Neural progenitor cell (in vitro differentiated cells): ENCODE data around the gene ZIC5. TPM values are rescaled to one million over a fixed set of nuclear protein-coding genes. Genes with fewer than 3 reads are reported as not detected.

Experiments
- DNase-seq: peaks from one replicate; pipeline ENCODE4 v3.0.0-alpha.2; 2016; ENCODE audit warnings: low spot score
- H2AFZ ChIP-seq: fragments of 200-600 bp; sonication (generic); replicated peaks from 2 replicates; pipeline ENCODE4 v1.6.1; 2016; ENCODE audit warnings: antibody characterized with exemption
- H3F3A ChIP-seq: fragments of 200-600 bp; sonication (generic); 2 replicates; pipeline ENCODE4 v1.6.1; 2016; ENCODE audit warnings: antibody characterized with exemption, low read depth
- H3K27ac ChIP-seq: fragments of 200-600 bp; sonication (generic); 2 replicates; pipeline ENCODE4 v1.5.1; 2016; ENCODE audit warnings: mild to moderate bottlenecking
- H3K27me3 ChIP-seq: fragments of 200-600 bp; sonication (generic); 2 replicates; pipeline ENCODE4 v1.6.1; 2016; ENCODE audit warnings: mild to moderate bottlenecking, moderate library complexity
- H3K36me3 ChIP-seq: fragments of 200-600 bp; sonication (generic); 2 replicates; pipeline ENCODE4 v1.5.1; 2016
- H3K4me1 ChIP-seq: fragments of 200-600 bp; sonication (generic); 2 replicates; pipeline ENCODE4 v1.6.1; 2016; ENCODE audit warnings: mixed run types
- H3K4me2 ChIP-seq: fragments of 200-600 bp; sonication (generic); 2 replicates; pipeline ENCODE4 v1.6.1; 2016
- H3K4me3 ChIP-seq: fragments of 200-600 bp; sonication (generic); 2 replicates; pipeline ENCODE4 v1.5.1; 2016
- H3K79me2 ChIP-seq: fragments of 200-600 bp; sonication (generic); 2 replicates; pipeline ENCODE4 v1.6.1; 2016; ENCODE audit warnings: low read depth
- H3K9ac ChIP-seq: fragments of 200-600 bp; sonication (generic); 2 replicates; pipeline ENCODE4 v1.6.1; 2016
- H3K9me3 ChIP-seq: fragments of 200-600 bp; sonication (generic); 2 replicates; pipeline ENCODE4 v1.5.1; 2016; ENCODE audit warnings: low read depth
- H4K20me1 ChIP-seq: fragments of 200-600 bp; sonication (generic); 2 replicates; pipeline ENCODE4 v1.6.1; 2016; ENCODE audit warnings: low read depth
- H3K27ac Mint-ChIP-seq: 3 replicates; pipeline ENCODE4 v1.8.0; 2021; ENCODE audit warnings: mixed read lengths
- H3K27me3 Mint-ChIP-seq: 2 replicates; pipeline ENCODE4 v1.8.0; 2022; ENCODE audit warnings: low read depth, mild to moderate bottlenecking, inconsistent platforms, moderate library complexity, mixed read lengths; ENCODE audit not compliant: insufficient read depth
- H3K36me3 Mint-ChIP-seq: 3 replicates; pipeline ENCODE4 v1.8.0; 2021; ENCODE audit warnings: mixed read lengths
- H3K4me1 Mint-ChIP-seq: 3 replicates; pipeline ENCODE4 v1.8.0; 2021; ENCODE audit warnings: mixed read lengths
- H3K4me3 Mint-ChIP-seq: 3 replicates; pipeline ENCODE4 v1.8.0; 2021; ENCODE audit warnings: mild to moderate bottlenecking, moderate library complexity, mixed read lengths
- H3K9me3 Mint-ChIP-seq: 3 replicates; pipeline ENCODE4 v1.8.0; 2020; ENCODE audit warnings: mixed read lengths
- EZH2 ChIP-seq: fragments of 200-600 bp; sonication (generic); IDR thresholded peaks from 2 replicates; pipeline ENCODE4 v1.6.1; 2017; ENCODE audit warnings: antibody characterized with exemption, mild to moderate bottlenecking, moderate library complexity
- EZH2phosphoT487 ChIP-seq: fragments of 200-600 bp; sonication (generic); IDR thresholded peaks from 2 replicates; pipeline ENCODE4 v1.6.1; 2017; ENCODE audit warnings: antibody characterized with exemption
- total RNA-seq: library from RNA; depleted of rRNA; stranded (reverse); fragments of >200 nt; gene quantifications from 2 replicates; pipeline ENCODE4 v1.2.3, GENCODE V29; 2015; ENCODE audit warnings: low replicate concordance
- TF ChIP-seq, protein P1 (sequence below): fragments of 200-600 bp; sonication (generic); IDR thresholded peaks from 2 replicates; pipeline ENCODE4 v1.5.1; 2017; ENCODE audit warnings: antibody characterized with exemption, mild to moderate bottlenecking

The ZIC5 gene
- total RNA-seq, 1 donor from 2014 or later: 35.7 TPM

DNA sequence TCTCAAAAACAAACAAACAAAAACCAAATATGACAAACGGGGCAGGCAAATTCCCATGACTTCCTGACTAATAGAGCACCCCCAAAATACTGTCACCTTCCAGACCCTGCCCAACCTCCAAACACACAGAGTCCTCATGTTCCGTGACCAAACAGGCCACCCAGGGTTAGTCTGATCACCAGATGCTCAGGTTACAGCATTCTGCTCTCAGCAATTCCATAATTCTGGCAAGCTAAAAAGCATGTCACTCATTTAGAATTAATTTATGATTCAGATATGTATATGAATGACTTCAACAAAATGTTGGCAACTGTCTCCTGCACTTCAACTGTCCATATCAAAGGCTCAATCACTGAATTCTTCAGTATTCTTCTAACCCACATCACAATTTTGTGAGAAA, 52.4 kb downstream of the ZIC5 start:
- Mint-ChIP-seq H3K4me3 (no peak overlapping the region), H3K36me3 (peaks cover 29% of the 10 kb centered on the region), H3K9me3 (peaks cover 2% of the 10 kb centered on the region), H3K27ac (no peak overlapping the region), H3K4me1 (peaks cover 31% of the 10 kb centered on the region), H3K27me3 (peaks cover 2% of the 10 kb centered on the region)
- Histone ChIP-seq H3K4me1 (no peaks in the 10 kb centered on the region), H3K27ac (no peak overlapping the region), H3K79me2 (no peaks in the 10 kb centered on the region), H3K4me2 (no peak overlapping the region), H3F3A (no peaks in the 10 kb centered on the region), H2AFZ (no peak overlapping the region), H3K9me3 (no peaks in the 10 kb centered on the region), H3K4me3 (no peak overlapping the region), H3K27me3 (no peaks in the 10 kb centered on the region), H4K20me1 (no peaks in the 10 kb centered on the region), H3K9ac (no peak overlapping the region), H3K36me3 (no peaks in the 10 kb centered on the region)
- TF ChIP-seq EZH2phosphoT487: no peak
- no peak for TF ChIP-seq EZH2
- TF ChIP-seq, protein P1, sequence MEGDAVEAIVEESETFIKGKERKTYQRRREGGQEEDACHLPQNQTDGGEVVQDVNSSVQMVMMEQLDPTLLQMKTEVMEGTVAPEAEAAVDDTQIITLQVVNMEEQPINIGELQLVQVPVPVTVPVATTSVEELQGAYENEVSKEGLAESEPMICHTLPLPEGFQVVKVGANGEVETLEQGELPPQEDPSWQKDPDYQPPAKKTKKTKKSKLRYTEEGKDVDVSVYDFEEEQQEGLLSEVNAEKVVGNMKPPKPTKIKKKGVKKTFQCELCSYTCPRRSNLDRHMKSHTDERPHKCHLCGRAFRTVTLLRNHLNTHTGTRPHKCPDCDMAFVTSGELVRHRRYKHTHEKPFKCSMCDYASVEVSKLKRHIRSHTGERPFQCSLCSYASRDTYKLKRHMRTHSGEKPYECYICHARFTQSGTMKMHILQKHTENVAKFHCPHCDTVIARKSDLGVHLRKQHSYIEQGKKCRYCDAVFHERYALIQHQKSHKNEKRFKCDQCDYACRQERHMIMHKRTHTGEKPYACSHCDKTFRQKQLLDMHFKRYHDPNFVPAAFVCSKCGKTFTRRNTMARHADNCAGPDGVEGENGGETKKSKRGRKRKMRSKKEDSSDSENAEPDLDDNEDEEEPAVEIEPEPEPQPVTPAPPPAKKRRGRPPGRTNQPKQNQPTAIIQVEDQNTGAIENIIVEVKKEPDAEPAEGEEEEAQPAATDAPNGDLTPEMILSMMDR: no peak
- DNase-seq: no peak

DNA sequence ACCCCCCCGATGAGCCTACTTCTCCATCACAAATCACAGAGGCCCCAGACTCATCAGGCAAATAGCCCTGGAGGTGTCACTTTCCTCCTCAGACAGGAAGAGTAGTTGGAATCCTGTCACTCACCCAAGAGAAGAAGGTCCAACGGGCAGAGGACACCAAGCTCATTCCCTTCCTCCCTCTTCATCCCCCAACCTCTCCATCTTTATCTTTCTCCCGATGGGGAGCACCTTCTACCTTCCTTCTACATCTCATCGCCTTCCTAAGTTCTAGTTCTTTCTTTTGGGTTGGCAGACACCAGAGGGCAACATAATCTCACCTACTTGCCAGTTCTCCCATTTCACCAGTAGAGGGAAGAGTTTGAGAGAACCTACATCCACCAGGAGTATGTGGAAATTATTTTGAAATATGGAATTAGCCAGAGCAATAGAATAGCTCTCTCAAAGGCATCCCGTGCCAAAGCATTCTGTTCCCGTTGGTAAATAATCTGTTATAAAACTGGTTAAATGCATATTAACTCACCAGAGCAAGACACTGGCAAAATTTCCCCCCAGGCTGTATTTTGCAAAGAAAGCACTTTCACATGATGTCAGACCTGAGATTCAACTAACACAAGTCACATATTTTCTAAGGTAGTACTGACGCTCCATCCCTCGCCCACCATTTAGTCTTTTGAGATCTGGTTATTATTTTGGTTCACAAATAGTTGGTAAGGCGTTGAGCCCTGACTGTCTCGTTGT, 55.0 kb downstream of the ZIC5 start:
- TF ChIP-seq, protein P1: peak; percentile 93
- TF ChIP-seq EZH2 (no peak), EZH2phosphoT487 (no peak)
- Histone ChIP-seq H3F3A (peaks cover 11% of the 10 kb centered on the region), H3K36me3 (no peaks in the 10 kb centered on the region), H4K20me1 (no peaks in the 10 kb centered on the region), H3K27ac (no peak overlapping the region), H3K9ac (no peak overlapping the region), H3K4me2 (no peak overlapping the region), H3K4me1 (peaks cover 18% of the 10 kb centered on the region), H3K4me3 (no peak overlapping the region), H2AFZ (no peak overlapping the region), H3K9me3 (no peaks in the 10 kb centered on the region), H3K27me3 (no peaks in the 10 kb centered on the region), H3K79me2 (no peaks in the 10 kb centered on the region)
- no peak overlapping the region for H3K27ac Mint-ChIP-seq
- H3K4me3 Mint-ChIP-seq: peak overlapping the region; percentile 7
- H3K9me3 Mint-ChIP-seq: peaks cover 2% of the 10 kb centered on the region
- DNase-seq: peak; percentile 49
- H3K4me1 Mint-ChIP-seq: peaks cover 41% of the 10 kb centered on the region
- peaks cover 16% of the 10 kb centered on the region for H3K36me3 Mint-ChIP-seq
- H3K27me3 Mint-ChIP-seq: peaks cover 2% of the 10 kb centered on the region

DNA sequence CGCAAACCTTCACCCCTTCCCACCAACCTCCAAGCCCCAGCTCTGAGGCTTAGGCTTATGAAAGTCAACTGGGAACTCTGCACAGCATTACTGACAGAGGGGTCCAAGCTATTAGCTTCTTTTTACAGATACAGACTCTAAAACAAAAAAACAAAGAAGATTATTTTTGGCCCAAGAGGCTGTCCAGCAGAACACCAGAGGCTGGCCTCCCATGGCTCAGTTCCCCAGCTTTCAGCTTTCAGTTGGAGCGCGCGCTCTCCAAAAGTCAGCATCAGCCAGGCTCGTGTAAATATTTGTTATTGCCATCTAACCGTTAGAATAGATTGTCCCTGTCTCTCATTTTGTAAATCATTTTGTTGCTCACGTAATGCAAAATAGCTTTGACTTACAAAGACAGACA, 58.4 kb downstream of the ZIC5 start:
- Histone ChIP-seq H3K27ac (no peak overlapping the region), H4K20me1 (no peaks in the 10 kb centered on the region), H3K9ac (no peak overlapping the region), H2AFZ (no peak overlapping the region), H3K4me2 (no peak overlapping the region), H3K27me3 (no peaks in the 10 kb centered on the region), H3K4me3 (no peak overlapping the region), H3K4me1 (peaks cover 26% of the 10 kb centered on the region), H3K79me2 (no peaks in the 10 kb centered on the region), H3K9me3 (no peaks in the 10 kb centered on the region), H3F3A (peaks cover 23% of the 10 kb centered on the region), H3K36me3 (no peaks in the 10 kb centered on the region)
- Mint-ChIP-seq H3K4me3 (no peak overlapping the region), H3K36me3 (peaks cover 11% of the 10 kb centered on the region), H3K27ac (peak overlapping the region; percentile 80), H3K27me3 (peaks cover 5% of the 10 kb centered on the region), H3K9me3 (peaks cover 2% of the 10 kb centered on the region), H3K4me1 (peaks cover 56% of the 10 kb centered on the region)
- no peak for DNase-seq
- TF ChIP-seq EZH2phosphoT487: no peak
- TF ChIP-seq, protein P1: no peak
- TF ChIP-seq EZH2: no peak

Other genes starting within 250 kb of the ZIC5 start
- gene ZIC2, start 10.0 kb upstream of the ZIC5 start, total RNA-seq: 52.4 and 87.3 TPM in 2 replicates
- 36.6 and 60.6 TPM in 2 replicates for gene PCCA, start 117.3 kb upstream of the ZIC5 start, total RNA-seq